GM20000 (cell line): ENCODE results near the gene TANC1.

Experiments
- DNase-seq: peaks from one replicate; pipeline ENCODE4 v3.0.0; 2012; ENCODE audit warnings: low spot score
- TF ChIP-seq, protein P1 (sequence below): IDR thresholded peaks from 2 replicates; pipeline ENCODE4 v1.5.1; 2012; ENCODE audit warnings: mild to moderate bottlenecking, control low read depth; ENCODE audit errors: extremely low read depth, missing control alignments

The TANC1 gene

DNA sequence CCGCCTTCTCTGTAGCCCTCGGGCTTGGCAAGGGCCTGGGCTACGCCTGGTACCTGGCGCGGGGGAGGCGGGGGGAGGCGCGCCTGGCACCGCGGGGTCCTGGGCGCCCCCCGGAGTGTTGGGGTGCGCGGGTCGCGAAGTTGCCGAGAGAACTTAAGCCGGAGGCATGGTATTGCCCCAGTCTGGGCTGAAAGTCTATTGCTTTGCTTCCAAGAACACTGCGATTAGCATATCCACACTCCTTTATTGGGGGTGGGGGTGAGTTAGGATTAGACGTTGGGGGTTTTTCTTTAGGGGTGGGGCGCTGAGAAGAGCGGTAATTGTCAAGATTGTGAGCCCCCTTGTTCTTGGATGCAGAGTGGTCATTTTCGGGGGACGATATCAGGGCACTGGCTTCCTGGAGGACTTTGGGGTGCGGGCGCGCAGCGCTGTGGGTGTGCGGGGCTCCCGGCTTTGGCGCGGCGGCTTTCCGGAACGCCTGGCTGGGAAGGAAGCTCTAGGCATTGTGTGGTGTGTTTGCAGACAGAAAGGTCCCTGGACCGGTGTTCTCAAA is 798 bp downstream of the TANC1 start:
- TF ChIP-seq, protein P1, sequence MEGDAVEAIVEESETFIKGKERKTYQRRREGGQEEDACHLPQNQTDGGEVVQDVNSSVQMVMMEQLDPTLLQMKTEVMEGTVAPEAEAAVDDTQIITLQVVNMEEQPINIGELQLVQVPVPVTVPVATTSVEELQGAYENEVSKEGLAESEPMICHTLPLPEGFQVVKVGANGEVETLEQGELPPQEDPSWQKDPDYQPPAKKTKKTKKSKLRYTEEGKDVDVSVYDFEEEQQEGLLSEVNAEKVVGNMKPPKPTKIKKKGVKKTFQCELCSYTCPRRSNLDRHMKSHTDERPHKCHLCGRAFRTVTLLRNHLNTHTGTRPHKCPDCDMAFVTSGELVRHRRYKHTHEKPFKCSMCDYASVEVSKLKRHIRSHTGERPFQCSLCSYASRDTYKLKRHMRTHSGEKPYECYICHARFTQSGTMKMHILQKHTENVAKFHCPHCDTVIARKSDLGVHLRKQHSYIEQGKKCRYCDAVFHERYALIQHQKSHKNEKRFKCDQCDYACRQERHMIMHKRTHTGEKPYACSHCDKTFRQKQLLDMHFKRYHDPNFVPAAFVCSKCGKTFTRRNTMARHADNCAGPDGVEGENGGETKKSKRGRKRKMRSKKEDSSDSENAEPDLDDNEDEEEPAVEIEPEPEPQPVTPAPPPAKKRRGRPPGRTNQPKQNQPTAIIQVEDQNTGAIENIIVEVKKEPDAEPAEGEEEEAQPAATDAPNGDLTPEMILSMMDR = no peak
- no peak for DNase-seq

GRCh38 chr2:158969715-158970240 is 1.3 kb downstream of the TANC1 start:
- TF ChIP-seq, protein P1 = no peak
- no peak for DNase-seq

DNA sequence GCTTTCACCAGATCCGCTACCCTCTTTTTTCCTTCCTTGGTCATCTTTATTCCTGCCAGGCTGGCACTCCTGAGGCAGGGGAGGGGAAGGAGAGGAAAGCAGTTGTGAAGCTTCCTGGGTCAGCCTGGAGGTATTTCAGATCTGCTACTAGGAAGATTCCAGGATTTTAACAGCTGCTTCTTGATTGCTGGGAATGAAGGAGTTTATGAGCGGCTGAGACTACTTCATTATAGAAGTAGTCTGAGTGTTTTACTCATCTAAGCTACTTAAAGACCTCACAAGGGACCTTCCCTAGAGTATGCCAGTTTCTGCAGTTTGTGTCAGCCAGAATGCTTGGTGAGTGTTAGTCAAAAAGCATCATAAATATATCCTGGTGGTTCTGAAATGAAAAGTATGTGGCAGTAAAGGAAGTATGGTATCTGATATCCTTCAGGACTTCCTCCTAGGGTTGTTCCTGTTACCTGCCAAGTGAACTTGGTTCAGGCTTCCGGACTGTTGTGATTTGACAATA is 1.9 kb downstream of the TANC1 start:
- no peak for DNase-seq
- TF ChIP-seq, protein P1 = no peak

DNA sequence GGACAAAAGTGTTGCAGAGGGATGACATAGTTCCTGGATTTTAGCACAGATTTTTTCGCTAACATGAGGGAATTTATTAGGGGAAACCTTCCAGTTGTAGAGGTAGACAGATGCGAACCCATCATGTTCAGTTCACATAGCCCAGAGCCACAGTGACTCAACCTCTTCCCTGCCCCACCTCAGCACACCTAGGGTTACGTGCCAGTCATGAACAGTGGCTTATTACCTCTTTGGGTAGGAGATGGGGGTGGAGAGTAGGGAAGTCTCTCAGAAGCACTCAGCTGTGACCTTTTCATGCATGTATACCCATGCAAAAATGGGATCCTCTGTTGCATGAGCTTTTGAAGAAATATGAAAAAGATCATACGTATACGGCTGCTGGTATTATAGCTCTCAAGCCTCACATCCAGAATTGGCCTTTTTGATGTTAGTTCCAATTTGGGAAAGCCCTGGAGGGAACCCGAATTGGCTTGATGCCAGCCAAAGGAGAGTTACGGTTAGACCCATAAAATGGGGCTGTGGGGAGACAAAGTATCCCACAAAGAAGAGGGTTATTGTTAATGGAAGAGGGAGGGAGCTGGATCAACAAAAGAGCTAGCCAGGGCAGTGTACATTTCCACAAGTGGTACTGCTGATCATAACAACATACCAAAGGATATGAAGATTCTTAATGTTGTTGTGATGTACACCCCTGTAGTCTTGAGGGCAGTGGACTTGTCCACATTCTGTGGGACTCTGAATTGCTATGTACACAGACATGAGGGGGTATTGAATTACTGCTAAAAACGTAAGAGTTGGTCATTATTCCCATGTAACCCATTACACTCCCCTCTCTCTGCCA is 4.9 kb downstream of the TANC1 start:
- TF ChIP-seq, protein P1 = no peak
- no peak for DNase-seq

GRCh38 chr2:158975271-158975921 is 7.0 kb downstream of the TANC1 start:
- DNase-seq = no peak
- TF ChIP-seq, protein P1 = no peak

GRCh38 chr2:158979772-158980171 is 11.3 kb downstream of the TANC1 start:
- TF ChIP-seq, protein P1 = no peak

DNA sequence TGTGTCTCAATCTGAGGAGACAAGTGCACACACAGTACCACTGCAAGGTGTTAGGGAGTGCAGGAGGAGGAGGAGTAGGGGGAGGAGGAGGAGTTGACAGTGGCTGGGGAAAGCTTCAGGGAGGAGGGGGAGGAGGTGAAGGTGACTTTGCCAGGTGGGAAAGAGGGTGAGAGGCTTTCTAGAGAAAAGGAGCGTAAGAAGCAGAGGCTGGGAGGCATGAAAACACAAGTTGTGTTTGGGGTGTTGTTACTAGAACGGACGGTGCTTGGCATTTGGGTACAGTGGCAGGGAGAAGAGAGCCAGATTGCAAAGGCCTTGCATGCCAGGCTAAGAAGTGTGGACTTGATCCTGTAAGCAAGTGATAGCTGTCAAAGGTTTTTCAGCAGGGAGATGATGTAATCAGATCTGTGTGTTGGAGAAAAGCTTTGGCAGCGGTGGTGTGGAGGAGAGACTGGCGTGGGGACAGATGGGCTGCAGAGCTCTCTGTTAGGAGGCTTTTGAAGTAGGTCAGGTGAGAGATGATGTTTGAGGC is 16.2 kb downstream of the TANC1 start:
- DNase-seq = no peak
- TF ChIP-seq, protein P1 = no peak

More at GRCh38 chr2:158979772-158980171, 11.3 kb downstream of the TANC1 start:
- DNase-seq = no peak
